ENCODE measurements around the gene DCAF16.

GRCh38 chr4:17812125-17812524, 1.6 kb upstream of the DCAF16 start:
- TF ChIP-seq CTCF (IDR thresholded peaks at IDR 0.05) (no peak), ZFX (IDR thresholded peaks at IDR 0.05; ENCODE audit: borderline replicate concordance) (no peak)

All from 22Rv1 (cell line).